ENCODE results near the gene CADM3. TPM values are rescaled to one million over a fixed set of nuclear protein-coding genes. Genes with fewer than 3 reads are reported as not detected.

CADM3 gene
- total and polyA plus RNA-seq, 2 of the 8 experiments (the other 6 are each of a cell fraction or from before 2014, with no cell fraction given): 8.3 to 8.5 TPM

- no peak for TF ChIP-seq KDM1A (IDR thresholded peaks at IDR 0.05; ENCODE audit: borderline replicate concordance, low read length)
Measured at GRCh38 chr1:159152031-159152430, 19.4 kb upstream of the CADM3 start (continued).

Measured in H1 (cell line).